ENCODE data around the gene NENF. TPM values are rescaled to one million over a fixed set of nuclear protein-coding genes. Genes with fewer than 3 reads are reported as not detected.
"Not testable (repeated sequence)": the region's sequence is repeated elsewhere in the genome, so short reads cannot be mapped to it uniquely, and the experiment has no call there.

The NENF gene
- total RNA-seq, 6 experiments from 2014 or later, result 43.7 to 47.7 (median 46.3) TPM

- Mint-ChIP-seq H3K4me3 (no peak overlapping the region), H3K27ac (no peak overlapping the region), H3K4me1 (ENCODE audit: low read depth) (peaks cover 32% of the 10 kb centered on the region), H3K36me3 (ENCODE audit: low read depth) (no peaks in the 10 kb centered on the region), H3K27me3 (ENCODE audit: insufficient read depth) (peaks cover 22% of the 10 kb centered on the region), H3K9me3 (no peaks in the 10 kb centered on the region)
- no peak for DNase-seq
- no peak for TF ChIP-seq CTCF (IDR thresholded peaks at IDR 0.05)
These were observed 46.5 kb downstream of the NENF start for GRCh38 chr1:212479188-212479587.

- H3K27ac Mint-ChIP-seq; H3K9me3 Mint-ChIP-seq; H3K4me3 Mint-ChIP-seq; H3K36me3 Mint-ChIP-seq (ENCODE audit: low read depth); DNase-seq: not testable (repeated sequence)
- Mint-ChIP-seq H3K4me1 (ENCODE audit: low read depth) (peaks cover 49% of the 10 kb centered on the region), H3K27me3 (ENCODE audit: insufficient read depth) (peaks cover 22% of the 10 kb centered on the region)
These were observed 48.2 kb downstream of the NENF start for GRCh38 chr1:212480711-212481437.

- no peak for DNase-seq
- no peak overlapping the region for H3K27ac Mint-ChIP-seq
These were observed 48.7 kb downstream of the NENF start for GRCh38 chr1:212481438-212481767.

GRCh38 chr1:212482006-212482636 is 49.4 kb downstream of the NENF start:
- H3K36me3 Mint-ChIP-seq (ENCODE audit: low read depth), result no peaks in the 10 kb centered on the region
- H3K4me1 Mint-ChIP-seq (ENCODE audit: low read depth), result peaks cover 53% of the 10 kb centered on the region
- H3K27ac Mint-ChIP-seq, result peak overlapping the region; percentile 63
- no peak overlapping the region for H3K4me3 Mint-ChIP-seq
- DNase-seq, result no peak
- no peaks in the 10 kb centered on the region for H3K9me3 Mint-ChIP-seq
- H3K27me3 Mint-ChIP-seq (ENCODE audit: insufficient read depth), result peaks cover 19% of the 10 kb centered on the region
- no peak for TF ChIP-seq CTCF (IDR thresholded peaks at IDR 0.05)

More at GRCh38 chr1:212481438-212481767, 48.7 kb downstream of the NENF start:
- H3K36me3 Mint-ChIP-seq (ENCODE audit: low read depth), result no peaks in the 10 kb centered on the region
- TF ChIP-seq CTCF (IDR thresholded peaks at IDR 0.05), result no peak
- H3K27me3 Mint-ChIP-seq (ENCODE audit: insufficient read depth), result peaks cover 19% of the 10 kb centered on the region
- no peaks in the 10 kb centered on the region for H3K9me3 Mint-ChIP-seq
- H3K4me1 Mint-ChIP-seq (ENCODE audit: low read depth), result peaks cover 54% of the 10 kb centered on the region
- no peak overlapping the region for H3K4me3 Mint-ChIP-seq

- peaks cover 19% of the 10 kb centered on the region for H3K27me3 Mint-ChIP-seq (ENCODE audit: insufficient read depth)
- H3K4me3 Mint-ChIP-seq, result no peak overlapping the region
- DNase-seq, result peak; percentile 37
- TF ChIP-seq CTCF (IDR thresholded peaks at IDR 0.05), result no peak
- H3K9me3 Mint-ChIP-seq, result no peaks in the 10 kb centered on the region
- H3K36me3 Mint-ChIP-seq (ENCODE audit: low read depth), result no peaks in the 10 kb centered on the region
- H3K27ac Mint-ChIP-seq, result peak overlapping the region; percentile 49; the same call in 1 of the 2 replicates
- H3K4me1 Mint-ChIP-seq (ENCODE audit: low read depth), result peaks cover 46% of the 10 kb centered on the region
These were observed 50.1 kb downstream of the NENF start for GRCh38 chr1:212482637-212483441.
